Activated T-helper 2 cell treated with anti-CD3 and anti-CD28 coated beads, Interferon-gamma antibody, Interleukin-2, Interleukin-4, amounts not matched to agents 10 μg/mL and 5 μg/mL and 100 μg/mL, durations not matched to agents 14 hours and 24 hours and 36 hours (primary cell): Measurements from ENCODE around the gene RACGAP1. TPM values are rescaled to one million over a fixed set of nuclear protein-coding genes. Genes with fewer than 3 reads are reported as not detected.

Source experiments
- DNase-seq: peaks from one replicate; pipeline ENCODE4 v3.0.0; 2021; ENCODE audit warnings: low spot score
- H3K27ac Mint-ChIP-seq: one replicate; pipeline ENCODE4 v1.8.0; 2021; ENCODE audit warnings: mixed read lengths
- H3K27me3 Mint-ChIP-seq: one replicate; pipeline ENCODE4 v1.8.0; 2021; ENCODE audit warnings: low read depth, mixed read lengths
- H3K36me3 Mint-ChIP-seq: one replicate; pipeline ENCODE4 v1.8.0; 2021; ENCODE audit warnings: low read depth, mixed read lengths
- H3K4me1 Mint-ChIP-seq: one replicate; pipeline ENCODE4 v1.8.0; 2021; ENCODE audit warnings: low read depth, mixed read lengths
- H3K4me3 Mint-ChIP-seq: one replicate; pipeline ENCODE4 v1.8.0; 2021; ENCODE audit warnings: low read depth, mild to moderate bottlenecking, moderate library complexity, mixed read lengths
- H3K9me3 Mint-ChIP-seq: one replicate; pipeline ENCODE4 v1.8.0; 2021; ENCODE audit warnings: mixed read lengths
- intact Hi-C: fragments of 100-400 bp; cut with micrococcal nuclease; formaldehyde crosslinking; loops from one replicate; pipeline ENCODE4 v1.15.1; 2023
- total RNA-seq: library from RNA; stranded (reverse); gene quantifications from 2 replicates; pipeline ENCODE4 v1.2.3, GENCODE V29; 2022

RACGAP1 gene
- total RNA-seq, 1 donor from 2014 or later: 77.8 TPM

- no peaks in the 10 kb centered on the region for H3K36me3 Mint-ChIP-seq
- H3K27ac Mint-ChIP-seq: no peak overlapping the region
- H3K4me3 Mint-ChIP-seq: no peak overlapping the region
- intact Hi-C loops: no loop called here
- H3K27me3 Mint-ChIP-seq: peaks cover 1% of the 10 kb centered on the region
- DNase-seq: no peak
- peaks cover 4% of the 10 kb centered on the region for H3K4me1 Mint-ChIP-seq
- no peaks in the 10 kb centered on the region for H3K9me3 Mint-ChIP-seq
These were observed 85.6 kb downstream of the RACGAP1 start for GRCh38 chr12:49939707-49940106.

GRCh38 chr12:49939307-49939706 is 86.0 kb downstream of the RACGAP1 start:
- Mint-ChIP-seq H3K4me3 (no peak overlapping the region), H3K4me1 (peaks cover 4% of the 10 kb centered on the region), H3K27me3 (peaks cover 3% of the 10 kb centered on the region), H3K36me3 (no peaks in the 10 kb centered on the region), H3K9me3 (no peaks in the 10 kb centered on the region), H3K27ac (no peak overlapping the region)
- intact Hi-C loops: no loop called here
- no peak for DNase-seq

Other genes with a start within 250 kb of the RACGAP1 start
- 5.3 and 5.7 TPM in 2 replicates for gene NCKAP5L, start 197.1 kb downstream of the RACGAP1 start, total RNA-seq
- 3.8 and 4.2 TPM in 2 replicates for gene BCDIN3D, start 182.4 kb downstream of the RACGAP1 start, total RNA-seq
- 0.05 and 0.23 TPM in 2 replicates for gene FAIM2, start 121.6 kb downstream of the RACGAP1 start, total RNA-seq
- not detected in 2 replicates for gene AQP2, start 74.8 kb downstream of the RACGAP1 start, total RNA-seq
- gene AQP5, start 63.6 kb downstream of the RACGAP1 start, total RNA-seq: not detected in 2 replicates
- gene AQP6, start 52.5 kb downstream of the RACGAP1 start, total RNA-seq: not detected in 2 replicates
- gene ASIC1, start 32.1 kb upstream of the RACGAP1 start, total RNA-seq: 20.4 and 20.7 TPM in 2 replicates
- 71.5 and 76.8 TPM in 2 replicates for gene SMARCD1, start 59.8 kb upstream of the RACGAP1 start, total RNA-seq
- gene GPD1, start 78.5 kb upstream of the RACGAP1 start, total RNA-seq: 0.76 and 0.87 TPM in 2 replicates
- 38.1 and 43.5 TPM in 2 replicates for gene COX14, start 86.7 kb upstream of the RACGAP1 start, total RNA-seq
- 114 and 115 TPM in 2 replicates for gene CERS5, start 141.9 kb upstream of the RACGAP1 start, total RNA-seq